HepG2 (cell line): ENCODE results near the gene TRIM15. TPM values are rescaled to one million over a fixed set of nuclear protein-coding genes. Genes with fewer than 3 reads are reported as not detected.

Source experiments
- ASH2L ChIP-seq: fragments of 300-600, 200-600 bp; sonication (generic); IDR thresholded peaks from 2 replicates; pipeline ENCODE4 v1.7.0; 2017; ENCODE audit warnings: low read depth, mild to moderate bottlenecking, moderate library complexity, mixed read lengths, low read length; ENCODE audit not compliant: insufficient read length
- CAMTA2 ChIP-seq: sonication (generic); formaldehyde crosslinking; IDR thresholded peaks from 2 replicates; pipeline ENCODE4 v1.4.0; 2020; ENCODE audit warnings: mild to moderate bottlenecking, missing genetic modification reagents, borderline replicate concordance
- CREB1 ChIP-seq, 2 experiments: fragments of 450-650 bp in 1 of 2; IDR thresholded peaks; 2 replicates each; pipeline ENCODE4 v1.6.1; 2016 to 2017; ENCODE audit warnings: control low read depth in 1 of 2, mild to moderate bottlenecking in 1 of 2, missing compliant biosample characterization in 1 of 2, missing genetic modification characterization in 1 of 2
- HNF4A ChIP-seq: sonication (generic); formaldehyde crosslinking; IDR thresholded peaks from 2 replicates; pipeline ENCODE4 v1.4.0; 2020; ENCODE audit warnings: missing genetic modification reagents
- HNRNPK ChIP-seq: fragments of 200-400 bp; formaldehyde crosslinking; IDR thresholded peaks from 2 replicates; pipeline ENCODE4 v1.6.1; 2018; ENCODE audit warnings: low read length, low read depth, moderate library complexity, mild to moderate bottlenecking; ENCODE audit not compliant: poor library complexity, severe bottlenecking
- MAZ ChIP-seq, 2 experiments: sonication (generic) in 1 of 2; formaldehyde crosslinking in 1 of 2; IDR thresholded peaks; 2 replicates each; pipeline versions ENCODE4 v1.5.0 to v1.6.1; 2012 to 2020; ENCODE audit warnings: low read depth in 2 of 2, mild to moderate bottlenecking in 2 of 2, borderline replicate concordance in 1 of 2, improper control_type of control experiment in 1 of 2, low read length in 1 of 2, missing genetic modification reagents in 1 of 2, moderate library complexity in 1 of 2
- MEF2D ChIP-seq: sonication (generic); formaldehyde crosslinking; IDR thresholded peaks from 2 replicates; pipeline ENCODE4 v1.5.1; 2020; ENCODE audit warnings: mild to moderate bottlenecking, missing genetic modification reagents
- NFKB2 ChIP-seq: sonication (generic); formaldehyde crosslinking; IDR thresholded peaks from 2 replicates; pipeline ENCODE4 v1.4.0; 2020; ENCODE audit warnings: missing genetic modification reagents, borderline replicate concordance
- POGZ ChIP-seq: sonication (generic); formaldehyde crosslinking; IDR thresholded peaks from 2 replicates; pipeline ENCODE4 v1.4.0; 2020; ENCODE audit warnings: mild to moderate bottlenecking, missing genetic modification reagents
- SKI ChIP-seq: fragments of 450-650 bp; IDR thresholded peaks from one replicate; pipeline ENCODE4 v1.6.1; 2018; ENCODE audit warnings: mild to moderate bottlenecking; ENCODE audit not compliant: partially characterized antibody
- SMAD3 ChIP-seq: sonication (generic); formaldehyde crosslinking; IDR thresholded peaks from 2 replicates; pipeline ENCODE4 v1.4.0; 2020; ENCODE audit warnings: missing genetic modification reagents
- TCF7L2 ChIP-seq: IDR thresholded peaks from 2 replicates; pipeline ENCODE4 v1.6.1; 2011; ENCODE audit warnings: mild to moderate bottlenecking, low read depth, low read length, moderate library complexity
- ZNF263 ChIP-seq: sonication (generic); formaldehyde crosslinking; IDR thresholded peaks from 2 replicates; pipeline ENCODE4 v1.4.0; 2020; ENCODE audit warnings: missing genetic modification reagents
- ZNF501 ChIP-seq: sonication (generic); formaldehyde crosslinking; IDR thresholded peaks from 2 replicates; pipeline ENCODE4 v1.5.1; 2020; ENCODE audit warnings: mild to moderate bottlenecking, moderate library complexity, missing genetic modification reagents
- ZNF674 ChIP-seq: sonication (generic); formaldehyde crosslinking; IDR thresholded peaks from 2 replicates; pipeline ENCODE4 v1.5.0; 2020; ENCODE audit warnings: low read depth, mild to moderate bottlenecking, missing genetic modification reagents
- polyA plus RNA-seq, 8 experiments: library from polyadenylated mRNA; depleted of rRNA in 3 of 8; stranded (reverse) in 7 of 8; unstranded in 1 of 8; fragments of >200 nt; fragmentation: Illumina TruSeq in 4 of 8; extraction: Trizol in 4 of 8; gene quantifications; 2 replicates each; pipeline versions ENCODE4 v1.2.1 to v1.2.3, GENCODE V29; 2011 to 2016; ENCODE audit warnings: low read depth in 4 of 8, missing spikeins in 1 of 8, mixed read lengths in 1 of 8; ENCODE audit not compliant: insufficient read depth in 1 of 8
- total RNA-seq, 5 experiments: library from RNA; depleted of rRNA; stranded (reverse); fragments of >200 nt; fragmentation: Illumina TruSeq; extraction: Trizol; gene quantifications; 2 replicates each; pipeline ENCODE4 v1.2.3, GENCODE V29; 2016; ENCODE audit warnings: low read depth in 1 of 5
- TF ChIP-seq, protein P1 (sequence below): sonication (generic); formaldehyde crosslinking; IDR thresholded peaks from 2 replicates; pipeline ENCODE4 v1.4.0; 2020; ENCODE audit warnings: missing genetic modification reagents, low read depth, mild to moderate bottlenecking, borderline replicate concordance
- TF ChIP-seq, protein P2 (sequence below): sonication (generic); formaldehyde crosslinking; IDR thresholded peaks from 2 replicates; pipeline ENCODE4 v1.8.0; 2023; ENCODE audit warnings: mild to moderate bottlenecking, missing genetic modification reagents
- TF ChIP-seq, protein P3 (sequence below): sonication (generic); formaldehyde crosslinking; IDR thresholded peaks from 2 replicates; pipeline ENCODE4 v1.5.0; 2020; ENCODE audit warnings: mild to moderate bottlenecking, missing genetic modification reagents
- TF ChIP-seq, protein P4 (sequence below): sonication (generic); formaldehyde crosslinking; IDR thresholded peaks from 2 replicates; pipeline ENCODE4 v1.5.1; 2020; ENCODE audit warnings: mild to moderate bottlenecking, missing genetic modification reagents, borderline replicate concordance
- TF ChIP-seq, protein P5 (sequence below): sonication (generic); formaldehyde crosslinking; IDR thresholded peaks from 2 replicates; pipeline ENCODE4 v1.4.0; 2020; ENCODE audit warnings: missing genetic modification reagents, borderline replicate concordance

Gene TRIM15
- total and polyA plus RNA-seq, 2 of the 13 experiments (the other 11 are each of a cell fraction or from before 2014, with no cell fraction given) = 35.1 to 38.2 TPM

DNA sequence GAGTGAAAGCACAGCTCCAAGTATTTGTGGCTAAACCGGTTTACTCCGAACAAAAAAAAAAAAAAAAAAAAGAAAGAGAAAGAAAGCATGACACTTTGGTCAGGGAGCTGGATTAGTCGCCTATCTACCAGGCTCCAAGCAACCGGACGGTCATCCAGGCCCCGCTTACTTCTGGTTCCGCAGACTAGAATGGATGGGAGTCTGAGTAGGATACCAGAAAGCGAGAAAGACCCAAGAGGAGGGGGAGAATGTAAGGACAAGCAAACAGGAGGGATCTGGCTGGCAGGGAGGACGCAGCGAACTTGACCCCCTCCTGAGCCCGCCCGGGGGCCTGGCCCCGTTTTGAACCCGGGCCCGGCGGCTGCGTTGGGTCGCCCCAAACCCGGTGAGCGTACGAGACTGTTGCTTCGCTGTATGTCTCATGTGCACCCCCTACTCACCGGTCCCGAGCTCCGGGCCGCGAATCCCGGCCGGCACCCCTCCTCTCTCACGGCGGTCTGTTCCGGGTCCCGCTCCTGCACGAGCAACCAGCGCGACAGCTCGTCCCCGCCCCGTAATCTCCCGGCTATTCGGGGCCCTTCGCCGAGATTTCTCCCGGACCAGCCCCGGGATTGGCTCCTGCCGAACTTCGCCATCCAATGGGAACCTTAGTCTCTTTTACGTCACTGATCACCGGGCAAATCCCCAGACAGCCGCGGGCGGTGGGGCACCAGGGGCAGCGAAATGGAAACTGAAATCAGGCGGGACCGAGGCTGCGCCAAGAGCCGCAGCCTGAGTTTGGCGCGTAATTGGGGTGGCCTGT is 49.7 kb downstream of the TRIM15 start, which contains the start of gene TRIM26 (continued):
- TF ChIP-seq, protein P1, sequence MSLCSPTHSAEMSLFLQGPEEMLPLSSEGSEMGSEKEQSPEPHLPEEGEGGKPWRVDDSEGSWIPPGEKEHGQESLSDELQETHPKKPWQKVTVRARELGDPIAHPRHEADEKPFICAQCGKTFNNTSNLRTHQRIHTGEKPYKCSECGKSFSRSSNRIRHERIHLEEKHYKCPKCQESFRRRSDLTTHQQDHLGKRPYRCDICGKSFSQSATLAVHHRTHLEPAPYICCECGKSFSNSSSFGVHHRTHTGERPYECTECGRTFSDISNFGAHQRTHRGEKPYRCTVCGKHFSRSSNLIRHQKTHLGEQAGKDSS (CRISPR knock-in tag) = peak; percentile 77
- TF ChIP-seq TCF7L2 = no peak
- peak; percentile 20 for TF ChIP-seq SMAD3 (CRISPR knock-in tag)
- no peak for TF ChIP-seq ZNF674 (CRISPR knock-in tag)
- TF ChIP-seq ZNF501 (CRISPR knock-in tag) = peak; percentile 74
- TF ChIP-seq, protein P2, sequence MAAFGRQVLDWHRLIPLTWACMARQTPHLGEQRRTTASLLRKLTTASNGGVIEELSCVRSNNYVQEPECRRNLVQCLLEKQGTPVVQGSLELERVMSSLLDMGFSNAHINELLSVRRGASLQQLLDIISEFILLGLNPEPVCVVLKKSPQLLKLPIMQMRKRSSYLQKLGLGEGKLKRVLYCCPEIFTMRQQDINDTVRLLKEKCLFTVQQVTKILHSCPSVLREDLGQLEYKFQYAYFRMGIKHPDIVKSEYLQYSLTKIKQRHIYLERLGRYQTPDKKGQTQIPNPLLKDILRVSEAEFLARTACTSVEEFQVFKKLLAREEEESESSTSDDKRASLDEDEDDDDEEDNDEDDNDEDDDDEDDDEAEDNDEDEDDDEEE = peak; percentile 85; the same call in 1 of the 2 replicates
- peak; percentile 38; the same call in 1 of the 2 replicates for TF ChIP-seq MEF2D (CRISPR knock-in tag)
- TF ChIP-seq, protein P3, sequence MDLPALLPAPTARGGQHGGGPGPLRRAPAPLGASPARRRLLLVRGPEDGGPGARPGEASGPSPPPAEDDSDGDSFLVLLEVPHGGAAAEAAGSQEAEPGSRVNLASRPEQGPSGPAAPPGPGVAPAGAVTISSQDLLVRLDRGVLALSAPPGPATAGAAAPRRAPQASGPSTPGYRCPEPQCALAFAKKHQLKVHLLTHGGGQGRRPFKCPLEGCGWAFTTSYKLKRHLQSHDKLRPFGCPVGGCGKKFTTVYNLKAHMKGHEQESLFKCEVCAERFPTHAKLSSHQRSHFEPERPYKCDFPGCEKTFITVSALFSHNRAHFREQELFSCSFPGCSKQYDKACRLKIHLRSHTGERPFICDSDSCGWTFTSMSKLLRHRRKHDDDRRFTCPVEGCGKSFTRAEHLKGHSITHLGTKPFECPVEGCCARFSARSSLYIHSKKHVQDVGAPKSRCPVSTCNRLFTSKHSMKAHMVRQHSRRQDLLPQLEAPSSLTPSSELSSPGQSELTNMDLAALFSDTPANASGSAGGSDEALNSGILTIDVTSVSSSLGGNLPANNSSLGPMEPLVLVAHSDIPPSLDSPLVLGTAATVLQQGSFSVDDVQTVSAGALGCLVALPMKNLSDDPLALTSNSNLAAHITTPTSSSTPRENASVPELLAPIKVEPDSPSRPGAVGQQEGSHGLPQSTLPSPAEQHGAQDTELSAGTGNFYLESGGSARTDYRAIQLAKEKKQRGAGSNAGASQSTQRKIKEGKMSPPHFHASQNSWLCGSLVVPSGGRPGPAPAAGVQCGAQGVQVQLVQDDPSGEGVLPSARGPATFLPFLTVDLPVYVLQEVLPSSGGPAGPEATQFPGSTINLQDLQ (CRISPR knock-in tag) = no peak
- 0 out of 2 replicates have a peak, but pooled peaks have one; percentile 64 for TF ChIP-seq CAMTA2 (CRISPR knock-in tag)
- TF ChIP-seq, protein P4, sequence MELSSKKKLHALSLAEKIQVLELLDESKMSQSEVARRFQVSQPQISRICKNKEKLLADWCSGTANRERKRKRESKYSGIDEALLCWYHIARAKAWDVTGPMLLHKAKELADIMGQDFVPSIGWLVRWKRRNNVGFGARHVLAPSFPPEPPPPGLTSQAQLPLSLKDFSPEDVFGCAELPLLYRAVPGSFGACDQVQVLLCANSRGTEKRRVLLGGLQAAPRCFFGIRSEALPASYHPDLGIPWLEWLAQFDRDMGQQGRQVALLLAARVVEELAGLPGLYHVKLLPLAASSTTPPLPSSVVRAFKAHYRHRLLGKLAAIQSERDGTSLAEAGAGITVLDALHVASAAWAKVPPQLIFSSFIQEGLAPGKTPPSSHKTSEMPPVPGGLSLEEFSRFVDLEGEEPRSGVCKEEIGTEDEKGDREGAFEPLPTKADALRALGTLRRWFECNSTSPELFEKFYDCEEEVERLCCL = peak; percentile 12; the same call in 1 of the 2 replicates
- peak; percentile 71; the same call in 1 of the 2 replicates for TF ChIP-seq POGZ
- TF ChIP-seq NFKB2 (CRISPR knock-in tag) = peak; percentile 85; the same call in 1 of the 2 replicates
- TF ChIP-seq SKI = peak; percentile 65
- peak; percentile 29 for TF ChIP-seq HNF4A
- peak; percentile 66 for TF ChIP-seq ASH2L
- TF ChIP-seq MAZ (IDR thresholded peaks at IDR 0.05; ENCODE audit: borderline replicate concordance, low read depth, low read length) = peak; percentile 37; the same call in 1 of the 2 replicates
- TF ChIP-seq MAZ (CRISPR knock-in tag; IDR thresholded peaks at IDR 0.05; ENCODE audit: low read depth) = peak; percentile 67; the same call in 1 of the 2 replicates
- peak; percentile 31 for TF ChIP-seq HNRNPK
- peak; percentile 44 for TF ChIP-seq ZNF263 (CRISPR knock-in tag)
- peak; percentile 96 for TF ChIP-seq CREB1 (IDR thresholded peaks at IDR 0.05)
- peak; percentile 99 for TF ChIP-seq CREB1 (CRISPR knock-in tag; IDR thresholded peaks at IDR 0.05)
- TF ChIP-seq, protein P5, sequence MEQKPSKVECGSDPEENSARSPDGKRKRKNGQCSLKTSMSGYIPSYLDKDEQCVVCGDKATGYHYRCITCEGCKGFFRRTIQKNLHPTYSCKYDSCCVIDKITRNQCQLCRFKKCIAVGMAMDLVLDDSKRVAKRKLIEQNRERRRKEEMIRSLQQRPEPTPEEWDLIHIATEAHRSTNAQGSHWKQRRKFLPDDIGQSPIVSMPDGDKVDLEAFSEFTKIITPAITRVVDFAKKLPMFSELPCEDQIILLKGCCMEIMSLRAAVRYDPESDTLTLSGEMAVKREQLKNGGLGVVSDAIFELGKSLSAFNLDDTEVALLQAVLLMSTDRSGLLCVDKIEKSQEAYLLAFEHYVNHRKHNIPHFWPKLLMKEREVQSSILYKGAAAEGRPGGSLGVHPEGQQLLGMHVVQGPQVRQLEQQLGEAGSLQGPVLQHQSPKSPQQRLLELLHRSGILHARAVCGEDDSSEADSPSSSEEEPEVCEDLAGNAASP (CRISPR knock-in tag) = peak; percentile 20; the same call in 1 of the 2 replicates
